Gastrocnemius medialis (tissue), 4 donors: ENCODE data around the gene AK8. TPM values are rescaled to one million over a fixed set of nuclear protein-coding genes. Genes with fewer than 3 reads are reported as not detected.

Source experiments
- ATAC-seq, 2 donors: fragments of 150-250 bp; one replicate each; pipeline ENCODE4 v1.9.1; 2016
- DNase-seq, 2 donors: peaks; one replicate each; pipeline ENCODE4 v3.0.0-alpha.2; 2019
- H3K27ac ChIP-seq, 4 donors: fragments of 200-600 bp; sonication (generic); 1 replicate in 1 of 4; 2 replicates in 3 of 4; pipeline ENCODE4 v1.5.1; 2016 to 2018; ENCODE audit warnings: mild to moderate bottlenecking in 2 of 4, moderate library complexity in 1 of 4
- H3K27me3 ChIP-seq, 3 donors: fragments of 200-600 bp; sonication (generic) in 2 of 3; 1 replicate in 1 of 3; 2 replicates in 2 of 3; pipeline versions ENCODE4 v1.5.1 to v1.6.0; 2016 to 2019; ENCODE audit warnings: mild to moderate bottlenecking in 1 of 3, moderate library complexity in 1 of 3
- H3K36me3 ChIP-seq, 2 donors: fragments of 200-600 bp; sonication (generic) in 1 of 2; one replicate each; pipeline ENCODE4 v1.5.1; 2017 to 2018
- H3K4me1 ChIP-seq, 2 donors: fragments of 200-600 bp; sonication (generic) in 1 of 2; one replicate each; pipeline ENCODE4 v1.5.1; 2016 to 2017; ENCODE audit warnings: mild to moderate bottlenecking in 2 of 2
- H3K4me3 ChIP-seq, 4 donors: fragments of 200-600 bp; sonication (generic) in 3 of 4; 1 replicate in 1 of 4; 2 replicates in 3 of 4; pipeline ENCODE4 v1.5.1; 2016 to 2019; ENCODE audit warnings: mild to moderate bottlenecking in 2 of 4
- H3K9me3 ChIP-seq, 3 donors: fragments of 200-600 bp; sonication (generic) in 2 of 3; 1 replicate in 1 of 3; 2 replicates in 2 of 3; pipeline ENCODE4 v1.5.1; 2016 to 2019
- POLR2A ChIP-seq, 2 donors: fragments of 450-650 bp; IDR thresholded peaks; one replicate each; pipeline ENCODE4 v1.6.1; 2017; ENCODE audit warnings: antibody characterized with exemption in 2 of 2, mild to moderate bottlenecking in 2 of 2, moderate library complexity in 2 of 2
- in situ Hi-C, 4 donors: fragments of 200-750 bp; cut with MboI; loops; one replicate each; pipeline versions ENCODE4 v1.15.0 to v1.8.0; 2017; ENCODE audit warnings: low sequenced_read_pairs in 4 of 4
- intact Hi-C: fragments of 100-400 bp; cut with DNase I; formaldehyde crosslinking; loops from one replicate; pipeline ENCODE4 v1.15.1; 2023; ENCODE audit warnings: low total_unique reads
- total RNA-seq, 4 donors: library from RNA; depleted of rRNA; stranded (reverse); fragments of >200 nt; gene quantifications; one replicate each; pipeline versions ENCODE4 v1.1.0 to v1.2.3, GENCODE V29; 2016
- TF ChIP-seq, protein P1 (sequence below), 5 experiments: fragments of 450-650 bp in 3 of 5; fragments of 200-600 bp in 2 of 5; sonication (generic) in 2 of 5; IDR thresholded peaks in 4 of 5; conservative IDR thresholded peaks in 1 of 5; 1 replicate in 4 of 5; 2 replicates in 1 of 5; pipeline ENCODE4 v1.5.1; 2016 to 2019; ENCODE audit warnings: antibody characterized with exemption in 5 of 5, mild to moderate bottlenecking in 3 of 5, moderate library complexity in 3 of 5

The AK8 gene
- total RNA-seq, 4 donors from 2014 or later: not detected

GRCh38 chr9:132731230-132731629, 146.9 kb downstream of the AK8 start:
- Histone ChIP-seq H3K27ac (no peak overlapping the region), H3K27me3 (peaks cover 0 to 18% (median 9%) of the 10 kb centered on the region in 3 donors), H3K4me1 (no peaks in the 10 kb centered on the region), H3K9me3 (no peaks in the 10 kb centered on the region), H3K4me3 (no peak overlapping the region), H3K36me3 (no peaks in the 10 kb centered on the region)
- ATAC-seq (no peak), DNase-seq (no peak)
- intact Hi-C loops (no loop called here), in situ Hi-C loops (no loop called here)
- TF ChIP-seq, protein P1, sequence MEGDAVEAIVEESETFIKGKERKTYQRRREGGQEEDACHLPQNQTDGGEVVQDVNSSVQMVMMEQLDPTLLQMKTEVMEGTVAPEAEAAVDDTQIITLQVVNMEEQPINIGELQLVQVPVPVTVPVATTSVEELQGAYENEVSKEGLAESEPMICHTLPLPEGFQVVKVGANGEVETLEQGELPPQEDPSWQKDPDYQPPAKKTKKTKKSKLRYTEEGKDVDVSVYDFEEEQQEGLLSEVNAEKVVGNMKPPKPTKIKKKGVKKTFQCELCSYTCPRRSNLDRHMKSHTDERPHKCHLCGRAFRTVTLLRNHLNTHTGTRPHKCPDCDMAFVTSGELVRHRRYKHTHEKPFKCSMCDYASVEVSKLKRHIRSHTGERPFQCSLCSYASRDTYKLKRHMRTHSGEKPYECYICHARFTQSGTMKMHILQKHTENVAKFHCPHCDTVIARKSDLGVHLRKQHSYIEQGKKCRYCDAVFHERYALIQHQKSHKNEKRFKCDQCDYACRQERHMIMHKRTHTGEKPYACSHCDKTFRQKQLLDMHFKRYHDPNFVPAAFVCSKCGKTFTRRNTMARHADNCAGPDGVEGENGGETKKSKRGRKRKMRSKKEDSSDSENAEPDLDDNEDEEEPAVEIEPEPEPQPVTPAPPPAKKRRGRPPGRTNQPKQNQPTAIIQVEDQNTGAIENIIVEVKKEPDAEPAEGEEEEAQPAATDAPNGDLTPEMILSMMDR (IDR thresholded peaks at IDR 0.05 in 4 of 5, conservative IDR thresholded peaks at IDR 0.05 in 1 of 5): no peak
- TF ChIP-seq POLR2A (IDR thresholded peaks at IDR 0.05): no peak

DNA sequence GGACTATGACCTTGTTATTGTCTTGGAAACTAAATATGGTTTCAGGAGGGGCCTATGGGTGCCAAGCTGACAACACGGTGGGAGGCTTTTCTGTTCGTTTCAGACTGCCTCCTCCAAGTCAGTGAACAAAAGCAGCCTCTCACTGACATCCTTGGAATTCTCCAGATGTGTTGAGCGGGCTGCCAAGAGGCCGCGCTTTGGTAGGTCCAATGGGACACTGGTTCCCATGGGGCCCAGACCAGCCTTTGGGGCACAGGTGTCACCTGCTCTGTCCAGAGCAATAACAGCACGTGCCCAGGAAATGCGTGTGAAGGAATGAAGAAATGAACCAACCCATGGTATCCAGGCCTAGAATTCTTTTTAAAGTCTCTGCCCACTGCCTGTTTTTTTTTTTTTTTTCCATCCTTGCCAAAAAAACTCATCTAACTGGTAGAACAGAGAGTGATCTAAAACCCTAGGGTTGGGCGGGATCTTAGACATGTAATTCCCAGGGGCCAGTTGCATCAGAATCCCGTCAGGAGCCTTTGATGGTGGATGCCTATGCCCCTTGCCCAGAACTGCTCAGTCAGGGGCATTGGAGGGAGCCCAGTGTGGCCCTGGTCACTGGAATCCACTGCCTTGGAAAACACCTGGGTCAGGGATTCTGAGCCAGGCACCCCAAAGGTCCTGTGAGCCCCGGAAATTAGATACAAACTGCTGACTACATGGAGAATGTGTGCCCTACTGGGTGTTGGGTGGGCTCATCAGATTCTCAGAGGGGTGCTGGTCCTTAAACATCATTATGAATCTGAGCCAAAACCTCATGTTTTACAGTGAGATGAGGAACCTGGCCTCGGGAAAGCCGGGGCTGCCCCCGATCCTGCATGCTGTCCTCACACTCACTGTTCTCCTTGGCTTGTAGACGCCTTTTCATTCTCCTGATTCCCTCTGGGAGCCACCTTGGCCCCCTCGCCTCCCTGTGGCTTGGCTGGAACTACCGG, 147.7 kb downstream of the AK8 start:
- Histone ChIP-seq H3K4me3 (no peak overlapping the region), H3K27me3 (peaks cover 0 to 18% (median 12%) of the 10 kb centered on the region in 3 donors), H3K9me3 (no peaks in the 10 kb centered on the region), H3K27ac (no peak overlapping the region), H3K4me1 (no peaks in the 10 kb centered on the region), H3K36me3 (no peaks in the 10 kb centered on the region)
- TF ChIP-seq, protein P1 (IDR thresholded peaks at IDR 0.05 in 4 of 5, conservative IDR thresholded peaks at IDR 0.05 in 1 of 5): no peak
- no peak for TF ChIP-seq POLR2A (IDR thresholded peaks at IDR 0.05)
- in situ Hi-C loops (no loop called here), intact Hi-C loops (no loop called here)
- DNase-seq (peak in 1 of 2 donors; percentile 22), ATAC-seq (peak in 1 of 2 donors; percentile 38)

DNA sequence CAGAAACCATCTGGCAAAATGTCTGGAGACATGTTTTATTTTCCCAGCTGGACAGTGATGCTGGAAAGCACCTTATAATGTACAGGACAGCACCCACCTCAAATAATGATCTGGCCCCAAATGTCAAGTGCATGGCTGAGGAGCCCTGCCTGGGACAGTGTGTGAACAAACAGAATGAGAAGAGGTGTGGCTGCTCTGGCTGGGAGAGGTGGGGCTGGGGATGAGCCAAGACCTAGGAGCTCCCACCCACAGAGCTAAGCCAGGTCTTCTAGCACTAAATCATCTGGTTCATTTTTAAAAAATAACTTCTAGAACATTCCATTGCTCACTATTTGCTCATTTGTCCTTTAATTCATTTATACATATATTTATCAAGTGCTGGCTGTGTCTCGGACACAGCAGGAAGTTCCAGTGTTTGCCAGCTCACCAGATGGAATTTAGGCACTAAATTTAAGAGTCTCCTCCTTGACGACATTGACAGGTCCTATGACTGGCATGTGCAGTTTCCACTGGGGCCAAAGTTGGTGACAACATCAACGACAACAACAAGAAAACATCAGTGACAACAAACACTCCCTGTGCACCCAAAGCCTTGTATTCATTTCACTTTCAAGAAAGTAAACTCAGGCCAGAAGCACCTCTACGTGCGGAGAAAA, 148.7 kb downstream of the AK8 start:
- Histone ChIP-seq H3K9me3 (no peaks in the 10 kb centered on the region), H3K4me3 (no peak overlapping the region), H3K27ac (no peak overlapping the region), H3K4me1 (no peaks in the 10 kb centered on the region), H3K27me3 (peaks cover 0 to 14% (median 8%) of the 10 kb centered on the region in 3 donors), H3K36me3 (no peaks in the 10 kb centered on the region)
- ATAC-seq: no peak
- DNase-seq: no peak
- TF ChIP-seq, protein P1 (IDR thresholded peaks at IDR 0.05 in 4 of 5, conservative IDR thresholded peaks at IDR 0.05 in 1 of 5): no peak
- no peak for TF ChIP-seq POLR2A (IDR thresholded peaks at IDR 0.05)
- in situ Hi-C loops (no loop called here), intact Hi-C loops (no loop called here)

GRCh38 chr9:132728497-132728896, 149.6 kb downstream of the AK8 start:
- Histone ChIP-seq H3K4me1 (no peaks in the 10 kb centered on the region), H3K27ac (no peak overlapping the region), H3K27me3 (peaks cover 0 to 18% (median 9%) of the 10 kb centered on the region in 3 donors), H3K36me3 (no peaks in the 10 kb centered on the region), H3K9me3 (no peaks in the 10 kb centered on the region), H3K4me3 (no peak overlapping the region)
- intact Hi-C loops (no loop called here), in situ Hi-C loops (no loop called here)
- ATAC-seq (no peak), DNase-seq (no peak)
- no peak for TF ChIP-seq POLR2A (IDR thresholded peaks at IDR 0.05)
- TF ChIP-seq, protein P1 (IDR thresholded peaks at IDR 0.05 in 4 of 5, conservative IDR thresholded peaks at IDR 0.05 in 1 of 5): no peak
